Lower leg skin (tissue), 4 donors: ENCODE results near the gene MET. TPM values are rescaled to one million over a fixed set of nuclear protein-coding genes. Genes with fewer than 3 reads are reported as not detected.

Experiments used
- DNase-seq, 2 donors: peaks; one replicate each; pipeline ENCODE4 v3.0.0-alpha.2; 2019; ENCODE audit warnings: low spot score in 2 of 2
- H3K4me3 ChIP-seq: fragments of 200-600 bp; sonication (generic); 2 replicates; pipeline ENCODE4 v1.5.1; 2017; ENCODE audit warnings: mild to moderate bottlenecking, low read depth; ENCODE audit not compliant: poor library complexity, severe bottlenecking
- CTCF ChIP-seq, 3 donors: fragments of 450-650 bp; IDR thresholded peaks; one replicate each; pipeline ENCODE4 v1.5.1; 2016; ENCODE audit warnings: antibody characterized with exemption in 3 of 3, mild to moderate bottlenecking in 3 of 3, moderate library complexity in 2 of 3
- POLR2A ChIP-seq, 2 donors: fragments of 450-650 bp; IDR thresholded peaks; one replicate each; pipeline ENCODE4 v1.6.1; 2016 to 2017; ENCODE audit warnings: antibody characterized with exemption in 2 of 2, mild to moderate bottlenecking in 1 of 2, moderate library complexity in 1 of 2
- WGBS, 2 donors: methylation state at CpG; one replicate each; pipeline ENCODE4 v1.1.5; 2018; 5-methylcytosine and 5-hydroxymethylcytosine counted together
- intact Hi-C: fragments of 100-400 bp; cut with DNase I; formaldehyde crosslinking; loops from one replicate; pipeline ENCODE4 v1.15.0; 2023; ENCODE audit warnings: low total_unique reads
- total RNA-seq, 4 donors: library from RNA; depleted of rRNA; stranded (reverse); fragments of >200 nt; gene quantifications; one replicate each; pipeline ENCODE4 v1.1.0, GENCODE V29; 2016

The MET gene
- total RNA-seq, 4 donors from 2014 or later = 15.8 to 28.2 (median 24.5) TPM

- WGBS, 2 donors = 76 to 87% methylated on average over 3 of the region's 3 CpGs
- DNase-seq = no peak
- intact Hi-C loops = no loop called here
- TF ChIP-seq POLR2A (IDR thresholded peaks at IDR 0.05) = no peak
- no peak for TF ChIP-seq CTCF (IDR thresholded peaks at IDR 0.05)
- no peak overlapping the region for H3K4me3 ChIP-seq
Measured at GRCh38 chr7:116829041-116829440, 157.0 kb downstream of the MET start.

GRCh38 chr7:116829493-116829892 is 157.5 kb downstream of the MET start:
- DNase-seq = no peak
- intact Hi-C loops = no loop called here
- TF ChIP-seq CTCF (IDR thresholded peaks at IDR 0.05) (no peak), POLR2A (IDR thresholded peaks at IDR 0.05) (no peak)
- no peak overlapping the region for H3K4me3 ChIP-seq

DNA sequence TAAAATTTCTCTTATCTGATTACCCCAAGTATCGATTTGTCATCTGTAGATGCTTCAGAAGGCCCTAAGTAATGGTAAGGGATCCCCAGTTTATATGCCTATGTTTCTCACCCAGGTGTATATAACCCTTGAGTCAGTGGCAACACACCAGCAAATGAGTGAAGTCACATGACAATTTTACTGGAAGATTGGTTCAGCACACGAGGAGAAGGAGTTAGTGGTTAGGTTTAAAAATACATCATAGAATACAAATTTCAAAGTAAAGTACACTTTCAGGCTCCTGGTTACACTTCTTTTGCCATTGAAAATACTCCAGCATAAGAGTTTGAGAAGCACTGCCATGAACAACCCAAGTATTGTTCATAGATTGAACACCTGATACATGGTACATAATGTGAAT is 160.7 kb downstream of the MET start:
- intact Hi-C loops = no loop called here
- DNase-seq = no peak
- H3K4me3 ChIP-seq = no peak overlapping the region
- TF ChIP-seq POLR2A (IDR thresholded peaks at IDR 0.05) = no peak
- TF ChIP-seq CTCF (IDR thresholded peaks at IDR 0.05) = no peak
- 64 to 75% methylated on average over 2 of the region's 2 CpGs for WGBS, 2 donors

- intact Hi-C loops = no loop called here
- TF ChIP-seq CTCF (IDR thresholded peaks at IDR 0.05) (no peak), POLR2A (IDR thresholded peaks at IDR 0.05) (no peak)
- 78 to 81% methylated on average over 9 of the region's 9 CpGs for WGBS, 2 donors
- H3K4me3 ChIP-seq = no peak overlapping the region
- DNase-seq = no peak
Measured at GRCh38 chr7:116834815-116835504, 163.0 kb downstream of the MET start.

DNA sequence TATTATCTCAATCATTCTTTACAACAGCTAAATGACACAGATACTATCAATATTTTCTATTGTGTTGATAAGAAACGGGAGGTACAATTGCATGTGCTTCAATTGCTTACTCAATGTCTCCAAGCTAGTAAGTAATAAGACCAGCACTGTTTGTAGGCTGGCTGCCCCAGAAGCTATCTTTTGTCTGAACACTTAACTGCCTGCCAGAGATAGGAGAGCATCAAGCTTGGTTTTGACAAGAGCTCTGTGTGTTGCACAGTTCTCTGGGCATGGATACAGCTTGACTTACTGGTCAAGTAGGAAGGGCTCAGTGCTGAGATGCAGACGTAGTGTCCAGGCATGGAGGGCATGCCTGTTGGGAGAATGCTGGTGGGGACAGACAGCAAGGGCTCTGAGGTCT is 164.1 kb downstream of the MET start:
- intact Hi-C loops = no loop called here
- TF ChIP-seq CTCF (IDR thresholded peaks at IDR 0.05) (no peak), POLR2A (IDR thresholded peaks at IDR 0.05) (no peak)
- H3K4me3 ChIP-seq = no peak overlapping the region
- WGBS, 2 donors = 86 to 89% methylated on average over 2 of the region's 2 CpGs
- DNase-seq = no peak

- no peak for TF ChIP-seq CTCF (IDR thresholded peaks at IDR 0.05)
- 53 to 63% methylated on average over 4 of the region's 4 CpGs for WGBS, 2 donors
- intact Hi-C loops = no loop called here
- no peak overlapping the region for H3K4me3 ChIP-seq
- no peak for DNase-seq
Measured at GRCh38 chr7:116836911-116837310, 164.9 kb downstream of the MET start.
